HCT116 (cell line): Measurements from ENCODE around the gene PTCD3.

Source experiments
- EGR1 ChIP-seq: IDR thresholded peaks from 2 replicates; pipeline ENCODE4 v1.6.1; 2012; ENCODE audit warnings: low read depth
- SRF ChIP-seq: IDR thresholded peaks from 2 replicates; pipeline ENCODE4 v1.6.1; 2012; ENCODE audit warnings: low read depth
- TF ChIP-seq, protein P1 (sequence below), 3 experiments: fragments of 200-600 bp in 1 of 3; sonication (generic) in 1 of 3; IDR thresholded peaks in 2 of 3; conservative IDR thresholded peaks in 1 of 3; 2 replicates each; pipeline ENCODE4 v1.5.1; 2012 to 2017; ENCODE audit warnings: low read depth in 2 of 3, low read length in 2 of 3, antibody characterized with exemption in 1 of 3, borderline replicate concordance in 1 of 3, control low read depth in 1 of 3, mild to moderate bottlenecking in 1 of 3, mixed read lengths in 1 of 3, mixed run types in 1 of 3, moderate library complexity in 1 of 3; ENCODE audit not compliant: insufficient read depth in 1 of 3

- no peak for TF ChIP-seq SRF
- TF ChIP-seq, protein P1, sequence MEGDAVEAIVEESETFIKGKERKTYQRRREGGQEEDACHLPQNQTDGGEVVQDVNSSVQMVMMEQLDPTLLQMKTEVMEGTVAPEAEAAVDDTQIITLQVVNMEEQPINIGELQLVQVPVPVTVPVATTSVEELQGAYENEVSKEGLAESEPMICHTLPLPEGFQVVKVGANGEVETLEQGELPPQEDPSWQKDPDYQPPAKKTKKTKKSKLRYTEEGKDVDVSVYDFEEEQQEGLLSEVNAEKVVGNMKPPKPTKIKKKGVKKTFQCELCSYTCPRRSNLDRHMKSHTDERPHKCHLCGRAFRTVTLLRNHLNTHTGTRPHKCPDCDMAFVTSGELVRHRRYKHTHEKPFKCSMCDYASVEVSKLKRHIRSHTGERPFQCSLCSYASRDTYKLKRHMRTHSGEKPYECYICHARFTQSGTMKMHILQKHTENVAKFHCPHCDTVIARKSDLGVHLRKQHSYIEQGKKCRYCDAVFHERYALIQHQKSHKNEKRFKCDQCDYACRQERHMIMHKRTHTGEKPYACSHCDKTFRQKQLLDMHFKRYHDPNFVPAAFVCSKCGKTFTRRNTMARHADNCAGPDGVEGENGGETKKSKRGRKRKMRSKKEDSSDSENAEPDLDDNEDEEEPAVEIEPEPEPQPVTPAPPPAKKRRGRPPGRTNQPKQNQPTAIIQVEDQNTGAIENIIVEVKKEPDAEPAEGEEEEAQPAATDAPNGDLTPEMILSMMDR (IDR thresholded peaks at IDR 0.05 in 2 of 3, conservative IDR thresholded peaks at IDR 0.05 in 1 of 3; ENCODE audit: borderline replicate concordance in 1 of 3, insufficient read depth in 1 of 3, low read depth in 2 of 3, low read length in 2 of 3): no peak
- no peak for TF ChIP-seq EGR1
Observed at GRCh38 chr2:86069783-86070339, 36.2 kb upstream of the PTCD3 start.
